ENCODE data around the gene ADCY5.

Gene ADCY5

DNA sequence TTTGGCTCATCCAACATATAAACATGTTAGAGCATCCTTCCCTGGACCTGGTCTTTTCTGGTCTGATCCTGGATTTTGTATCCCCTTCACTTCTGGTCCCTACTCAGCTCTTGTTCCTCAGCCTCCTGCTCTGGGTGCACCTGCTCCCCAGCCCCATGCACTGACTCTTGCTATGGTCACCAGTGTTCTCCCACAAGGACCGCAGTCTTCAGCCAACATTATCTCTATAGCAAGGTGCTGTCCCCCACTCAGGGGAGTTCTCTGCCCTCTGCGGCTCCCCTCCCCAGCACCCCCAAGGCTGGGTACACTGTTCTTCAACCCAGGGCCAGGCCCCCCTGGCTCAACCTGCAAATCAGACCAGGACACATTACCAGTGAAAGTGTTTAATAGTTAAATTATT, 167.0 kb downstream of the ADCY5 start:
- H3K36me3 ChIP-seq (ENCODE audit: low read depth): no peaks in the 10 kb centered on the region
- H3K27ac ChIP-seq (ENCODE audit: poor library complexity, severe bottlenecking): no peak overlapping the region
- H3K27me3 ChIP-seq (ENCODE audit: insufficient read depth, poor library complexity, severe bottlenecking): no peaks in the 10 kb centered on the region
- H3K4me3 ChIP-seq (ENCODE audit: severe bottlenecking): no peak overlapping the region
- DNase-seq (ENCODE audit: low spot score): no peak
- ATAC-seq (ENCODE audit: low read depth): no peak
- TF ChIP-seq, protein P1, sequence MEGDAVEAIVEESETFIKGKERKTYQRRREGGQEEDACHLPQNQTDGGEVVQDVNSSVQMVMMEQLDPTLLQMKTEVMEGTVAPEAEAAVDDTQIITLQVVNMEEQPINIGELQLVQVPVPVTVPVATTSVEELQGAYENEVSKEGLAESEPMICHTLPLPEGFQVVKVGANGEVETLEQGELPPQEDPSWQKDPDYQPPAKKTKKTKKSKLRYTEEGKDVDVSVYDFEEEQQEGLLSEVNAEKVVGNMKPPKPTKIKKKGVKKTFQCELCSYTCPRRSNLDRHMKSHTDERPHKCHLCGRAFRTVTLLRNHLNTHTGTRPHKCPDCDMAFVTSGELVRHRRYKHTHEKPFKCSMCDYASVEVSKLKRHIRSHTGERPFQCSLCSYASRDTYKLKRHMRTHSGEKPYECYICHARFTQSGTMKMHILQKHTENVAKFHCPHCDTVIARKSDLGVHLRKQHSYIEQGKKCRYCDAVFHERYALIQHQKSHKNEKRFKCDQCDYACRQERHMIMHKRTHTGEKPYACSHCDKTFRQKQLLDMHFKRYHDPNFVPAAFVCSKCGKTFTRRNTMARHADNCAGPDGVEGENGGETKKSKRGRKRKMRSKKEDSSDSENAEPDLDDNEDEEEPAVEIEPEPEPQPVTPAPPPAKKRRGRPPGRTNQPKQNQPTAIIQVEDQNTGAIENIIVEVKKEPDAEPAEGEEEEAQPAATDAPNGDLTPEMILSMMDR (IDR thresholded peaks at IDR 0.05; ENCODE audit: poor library complexity, severe bottlenecking): no peak
- no peaks in the 10 kb centered on the region for H3K9me3 ChIP-seq (ENCODE audit: severe bottlenecking)
- H3K4me1 ChIP-seq (ENCODE audit: insufficient read depth, poor library complexity, severe bottlenecking): no peaks in the 10 kb centered on the region

GRCh38 chr3:123281406-123281805, 167.5 kb downstream of the ADCY5 start:
- H3K36me3 ChIP-seq (ENCODE audit: low read depth): no peaks in the 10 kb centered on the region
- H3K27me3 ChIP-seq (ENCODE audit: insufficient read depth, poor library complexity, severe bottlenecking): no peaks in the 10 kb centered on the region
- DNase-seq (ENCODE audit: low spot score) (no peak), ATAC-seq (ENCODE audit: low read depth) (no peak)
- no peaks in the 10 kb centered on the region for H3K4me1 ChIP-seq (ENCODE audit: insufficient read depth, poor library complexity, severe bottlenecking)
- no peak overlapping the region for H3K4me3 ChIP-seq (ENCODE audit: severe bottlenecking)
- H3K27ac ChIP-seq (ENCODE audit: poor library complexity, severe bottlenecking): no peak overlapping the region
- TF ChIP-seq, protein P1 (IDR thresholded peaks at IDR 0.05; ENCODE audit: poor library complexity, severe bottlenecking): no peak
- no peaks in the 10 kb centered on the region for H3K9me3 ChIP-seq (ENCODE audit: severe bottlenecking)

DNA sequence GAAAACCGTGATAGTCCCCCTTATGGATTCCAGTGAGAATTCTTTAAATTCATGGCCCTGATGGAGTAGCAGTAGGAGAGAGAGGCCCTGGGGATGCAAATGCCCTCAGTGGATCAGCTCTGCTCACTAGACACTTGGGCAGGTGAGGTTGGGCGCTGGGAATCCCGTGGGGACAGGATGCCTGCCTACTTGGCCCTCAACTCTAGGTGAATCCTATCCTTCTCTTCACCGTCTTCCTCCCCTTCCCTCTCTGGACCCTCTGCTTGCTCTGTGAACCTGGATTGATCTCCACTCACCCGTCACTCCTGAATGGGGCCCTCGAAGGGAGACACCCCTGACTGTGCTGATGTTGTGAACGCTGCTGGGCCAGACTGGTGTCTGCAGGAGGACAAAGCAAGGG, 169.8 kb downstream of the ADCY5 start:
- no peak for DNase-seq (ENCODE audit: low spot score)
- no peaks in the 10 kb centered on the region for H3K9me3 ChIP-seq (ENCODE audit: severe bottlenecking)
- no peaks in the 10 kb centered on the region for H3K27me3 ChIP-seq (ENCODE audit: insufficient read depth, poor library complexity, severe bottlenecking)
- no peak overlapping the region for H3K27ac ChIP-seq (ENCODE audit: poor library complexity, severe bottlenecking)
- no peak for ATAC-seq (ENCODE audit: low read depth)
- no peaks in the 10 kb centered on the region for H3K4me1 ChIP-seq (ENCODE audit: insufficient read depth, poor library complexity, severe bottlenecking)
- no peaks in the 10 kb centered on the region for H3K36me3 ChIP-seq (ENCODE audit: low read depth)
- H3K4me3 ChIP-seq (ENCODE audit: severe bottlenecking): no peak overlapping the region
- TF ChIP-seq, protein P1 (IDR thresholded peaks at IDR 0.05; ENCODE audit: poor library complexity, severe bottlenecking): no peak

GRCh38 chr3:123278446-123278845, 170.4 kb downstream of the ADCY5 start:
- H3K27me3 ChIP-seq (ENCODE audit: insufficient read depth, poor library complexity, severe bottlenecking): no peaks in the 10 kb centered on the region
- ATAC-seq (ENCODE audit: low read depth) (no peak), DNase-seq (ENCODE audit: low spot score) (no peak)
- no peak overlapping the region for H3K27ac ChIP-seq (ENCODE audit: poor library complexity, severe bottlenecking)
- H3K9me3 ChIP-seq (ENCODE audit: severe bottlenecking): no peaks in the 10 kb centered on the region
- TF ChIP-seq, protein P1 (IDR thresholded peaks at IDR 0.05; ENCODE audit: poor library complexity, severe bottlenecking): no peak
- peaks cover 4% of the 10 kb centered on the region for H3K4me1 ChIP-seq (ENCODE audit: insufficient read depth, poor library complexity, severe bottlenecking)
- no peak overlapping the region for H3K4me3 ChIP-seq (ENCODE audit: severe bottlenecking)
- no peaks in the 10 kb centered on the region for H3K36me3 ChIP-seq (ENCODE audit: low read depth)

DNA sequence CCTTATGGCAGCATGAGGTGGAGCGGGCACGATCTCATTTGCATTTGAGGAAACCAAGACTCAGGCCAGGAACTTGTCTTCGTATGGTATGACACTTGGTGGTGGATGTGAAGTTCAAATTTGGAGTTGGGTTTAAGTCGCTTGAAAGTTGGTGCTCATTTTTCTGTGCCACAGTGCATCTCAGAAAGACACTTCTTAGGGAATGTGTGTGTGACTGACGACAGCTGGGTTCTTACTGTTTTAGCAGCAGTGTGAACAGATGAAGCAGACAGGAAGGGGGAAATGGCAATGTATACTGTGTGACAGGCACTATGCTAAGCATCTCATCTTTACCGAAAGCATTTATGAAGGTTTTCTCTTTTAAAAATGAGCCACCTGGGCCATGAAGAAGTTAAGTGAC, 171.8 kb downstream of the ADCY5 start:
- Histone ChIP-seq H3K36me3 (ENCODE audit: low read depth) (no peaks in the 10 kb centered on the region; the same call in 1 of the 2 replicates), H3K27me3 (ENCODE audit: insufficient read depth, poor library complexity, severe bottlenecking) (no peaks in the 10 kb centered on the region), H3K4me1 (ENCODE audit: insufficient read depth, poor library complexity, severe bottlenecking) (peaks cover 13% of the 10 kb centered on the region), H3K27ac (ENCODE audit: poor library complexity, severe bottlenecking) (no peak overlapping the region), H3K4me3 (ENCODE audit: severe bottlenecking) (no peak overlapping the region), H3K9me3 (ENCODE audit: severe bottlenecking) (no peaks in the 10 kb centered on the region)
- TF ChIP-seq, protein P1 (IDR thresholded peaks at IDR 0.05; ENCODE audit: poor library complexity, severe bottlenecking): no peak
- ATAC-seq (ENCODE audit: low read depth): no peak
- no peak for DNase-seq (ENCODE audit: low spot score)
